Measurements from ENCODE around the gene CYBA.

- TF ChIP-seq CTCF (IDR thresholded peaks at IDR 0.05; ENCODE audit: insufficient read depth, low read length), result no peak
- TF ChIP-seq POLR2AphosphoS5 (IDR thresholded peaks at IDR 0.05; ENCODE audit: low read depth), result no peak
- TF ChIP-seq REST (IDR thresholded peaks at IDR 0.05; ENCODE audit: insufficient replicate concordance, low read depth), result no peak
- TF ChIP-seq GABPA (IDR thresholded peaks at IDR 0.05; ENCODE audit: low read depth), result no peak
- TF ChIP-seq SPI1 (IDR thresholded peaks at IDR 0.05; ENCODE audit: borderline replicate concordance, low read depth), result no peak
Measured at GRCh38 chr16:88617268-88618031, 33.4 kb downstream of the CYBA start.

All from HL-60 (cell line).